ENCODE data around the gene RNF123. TPM values are rescaled to one million over a fixed set of nuclear protein-coding genes. Genes with fewer than 3 reads are reported as not detected.

The RNF123 gene
- total and polyA plus RNA-seq, 4 donors = 34.3 to 104 (median 40.2) TPM

DNA sequence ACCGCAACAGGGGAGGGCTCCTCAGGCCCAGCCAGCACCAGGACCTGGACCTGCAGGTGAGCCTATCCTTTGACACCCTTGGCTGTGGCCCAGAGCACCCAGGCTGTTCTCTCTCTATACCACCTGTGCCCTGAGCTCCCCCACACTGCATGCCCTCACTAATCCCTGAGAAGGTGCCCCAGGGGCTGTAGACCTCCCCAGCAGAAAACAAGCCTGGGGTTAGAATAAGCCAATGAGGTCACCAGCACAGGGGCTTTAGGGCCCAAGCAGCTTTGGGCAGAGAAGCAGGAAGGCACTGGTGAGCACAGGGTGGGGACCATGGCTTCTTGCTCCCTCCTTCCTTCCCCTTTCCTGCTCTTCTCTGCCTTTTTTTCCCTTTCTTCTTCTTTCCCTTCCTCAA is 25.5 kb upstream of the RNF123 start:
- no peaks in the 10 kb centered on the region for H3K36me3 ChIP-seq (ENCODE audit: control insufficient read depth in 4 of 4, insufficient read depth in 3 of 4, low read depth in 1 of 4, low read length in 3 of 4)
- TF ChIP-seq CTCF (IDR thresholded peaks at IDR 0.05; ENCODE audit: low read depth, low read length, missing input control) (no peak), HNF4A (conservative IDR thresholded peaks at IDR 0.05) (no peak), YY1 (IDR thresholded peaks at IDR 0.05) (no peak), RXRA (IDR thresholded peaks at IDR 0.05) (no peak)
- no peaks in the 10 kb centered on the region for H3K27me3 ChIP-seq (ENCODE audit: control insufficient read depth in 4 of 4, insufficient read depth in 4 of 4, low read length in 3 of 4)
- no peak overlapping the region for H3K4me3 ChIP-seq (ENCODE audit: low read depth in 1 of 3, low read length in 3 of 3)
- H3K4me1 ChIP-seq (ENCODE audit: control insufficient read depth in 4 of 4, insufficient read depth in 4 of 4, low read length in 3 of 4) = peaks cover 24 to 42% (median 37%) of the 10 kb centered on the region in 4 donors
- H3K27ac ChIP-seq (ENCODE audit: low read depth in 1 of 2, low read length in 2 of 2) = no peak overlapping the region
- no peaks in the 10 kb centered on the region for H3K9me3 ChIP-seq (ENCODE audit: control insufficient read depth in 4 of 4, low read length in 3 of 4)
- WGBS = 97% methylated on average over 1 of the region's 1 CpG
- no peak overlapping the region for H3K9ac ChIP-seq (ENCODE audit: low read depth in 1 of 2, low read length in 2 of 2)
- DNase-seq (ENCODE audit: low spot score) = no peak

DNA sequence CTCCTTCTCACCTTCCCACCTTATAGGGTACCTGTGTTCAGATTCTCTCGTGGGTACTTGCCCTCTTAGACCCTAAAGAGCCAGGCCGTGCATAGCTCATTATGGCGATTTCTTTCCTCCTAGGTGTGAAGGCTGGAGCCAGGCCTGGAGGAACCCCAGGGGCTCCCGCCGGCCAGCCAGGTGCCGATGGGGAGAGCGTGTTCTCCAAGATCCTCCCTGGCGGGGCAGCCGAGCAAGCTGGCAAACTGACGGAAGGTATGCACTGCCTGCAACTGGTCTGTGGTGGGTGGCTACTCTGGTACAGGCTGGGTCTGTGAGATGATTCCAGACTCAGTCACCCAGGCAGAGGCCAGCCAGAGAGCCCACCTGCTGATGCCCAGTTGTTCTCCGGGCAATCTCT is 25.1 kb upstream of the RNF123 start:
- no peak overlapping the region for H3K27ac ChIP-seq (ENCODE audit: low read depth in 1 of 2, low read length in 2 of 2)
- no peaks in the 10 kb centered on the region for H3K27me3 ChIP-seq (ENCODE audit: control insufficient read depth in 4 of 4, insufficient read depth in 4 of 4, low read length in 3 of 4)
- no peaks in the 10 kb centered on the region for H3K36me3 ChIP-seq (ENCODE audit: control insufficient read depth in 4 of 4, insufficient read depth in 3 of 4, low read depth in 1 of 4, low read length in 3 of 4)
- 91% methylated on average over 11 of the region's 11 CpGs for WGBS
- TF ChIP-seq JUND (IDR thresholded peaks at IDR 0.05) (no peak), FOXA2 (IDR thresholded peaks at IDR 0.05) (no peak), CTCF (IDR thresholded peaks at IDR 0.05; ENCODE audit: low read depth, low read length, missing input control) (no peak), HNF4A (conservative IDR thresholded peaks at IDR 0.05) (no peak), GABPA (IDR thresholded peaks at IDR 0.05 in 1 of 2, conservative IDR thresholded peaks at IDR 0.05 in 1 of 2) (no peak), TAF1 (conservative IDR thresholded peaks at IDR 0.05) (no peak), SP1 (IDR thresholded peaks at IDR 0.05) (no peak), HNF4G (IDR thresholded peaks at IDR 0.05) (no peak), YY1 (IDR thresholded peaks at IDR 0.05) (no peak), MAX (IDR thresholded peaks at IDR 0.05) (no peak), FOXA1 (IDR thresholded peaks at IDR 0.05) (no peak), NR2F2 (IDR thresholded peaks at IDR 0.05) (no peak), EGR1 (IDR thresholded peaks at IDR 0.05; ENCODE audit: low read depth in 2 of 2) (no peak), REST (IDR thresholded peaks at IDR 0.05) (no peak), RXRA (IDR thresholded peaks at IDR 0.05) (no peak), RAD21 (IDR thresholded peaks at IDR 0.05) (no peak)
- TF ChIP-seq, protein P1, sequence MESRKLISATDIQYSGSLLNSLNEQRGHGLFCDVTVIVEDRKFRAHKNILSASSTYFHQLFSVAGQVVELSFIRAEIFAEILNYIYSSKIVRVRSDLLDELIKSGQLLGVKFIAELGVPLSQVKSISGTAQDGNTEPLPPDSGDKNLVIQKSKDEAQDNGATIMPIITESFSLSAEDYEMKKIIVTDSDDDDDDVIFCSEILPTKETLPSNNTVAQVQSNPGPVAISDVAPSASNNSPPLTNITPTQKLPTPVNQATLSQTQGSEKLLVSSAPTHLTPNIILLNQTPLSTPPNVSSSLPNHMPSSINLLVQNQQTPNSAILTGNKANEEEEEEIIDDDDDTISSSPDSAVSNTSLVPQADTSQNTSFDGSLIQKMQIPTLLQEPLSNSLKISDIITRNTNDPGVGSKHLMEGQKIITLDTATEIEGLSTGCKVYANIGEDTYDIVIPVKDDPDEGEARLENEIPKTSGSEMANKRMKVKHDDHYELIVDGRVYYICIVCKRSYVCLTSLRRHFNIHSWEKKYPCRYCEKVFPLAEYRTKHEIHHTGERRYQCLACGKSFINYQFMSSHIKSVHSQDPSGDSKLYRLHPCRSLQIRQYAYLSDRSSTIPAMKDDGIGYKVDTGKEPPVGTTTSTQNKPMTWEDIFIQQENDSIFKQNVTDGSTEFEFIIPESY (IDR thresholded peaks at IDR 0.05) = no peak
- TF ChIP-seq, protein P2, sequence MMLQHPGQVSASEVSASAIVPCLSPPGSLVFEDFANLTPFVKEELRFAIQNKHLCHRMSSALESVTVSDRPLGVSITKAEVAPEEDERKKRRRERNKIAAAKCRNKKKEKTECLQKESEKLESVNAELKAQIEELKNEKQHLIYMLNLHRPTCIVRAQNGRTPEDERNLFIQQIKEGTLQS (IDR thresholded peaks at IDR 0.05) = no peak
- H3K9ac ChIP-seq (ENCODE audit: low read depth in 1 of 2, low read length in 2 of 2) = no peak overlapping the region
- DNase-seq (ENCODE audit: low spot score) = no peak
- no peaks in the 10 kb centered on the region for H3K9me3 ChIP-seq (ENCODE audit: control insufficient read depth in 4 of 4, low read length in 3 of 4)
- H3K4me3 ChIP-seq (ENCODE audit: low read depth in 1 of 3, low read length in 3 of 3) = no peak overlapping the region
- H3K4me1 ChIP-seq (ENCODE audit: control insufficient read depth in 4 of 4, insufficient read depth in 4 of 4, low read length in 3 of 4) = peaks cover 29 to 46% (median 41%) of the 10 kb centered on the region in 4 donors
